H1 (cell line): ENCODE data around the gene KRT12. TPM values are rescaled to one million over a fixed set of nuclear protein-coding genes. Genes with fewer than 3 reads are reported as not detected.

Source experiments
- CTCF ChIA-PET: fragments of 300-600 bp; sonication (Branson Sonifier 250); formaldehyde crosslinking; loops from one replicate; lab custom pipeline; 2021; ENCODE audit not compliant: partially characterized antibody; lab: Charles Lee
- POLR2A ChIA-PET: fragments of 300-600 bp; sonication (Branson Sonifier 250); formaldehyde crosslinking; loops from one replicate; lab custom pipeline; 2021; ENCODE audit warnings: inconsistent platforms; ENCODE audit not compliant: partially characterized antibody; lab: Charles Lee
- DNase-seq, 2 experiments: peaks; one replicate each; pipeline versions ENCODE4 v3.0.0 to v3.0.0-alpha.2; 2010 to 2022; ENCODE audit warnings: low spot score in 2 of 2, low read depth in 1 of 2, mixed read lengths in 1 of 2
- FAIRE-seq: peaks from 2 replicates; lab custom pipeline; 2011; peaks lifted over from hg19 to GRCh38; lab: Jason Lieb, UNC
- H2AFZ ChIP-seq: 2 replicates; pipeline ENCODE4 v1.8.1; 2012; ENCODE audit warnings: low read length, inconsistent platforms
- H2AK5ac ChIP-seq: 2 replicates; pipeline ENCODE4 v1.6.1; 2013; ENCODE audit warnings: low read depth, low read length
- H2BK120ac ChIP-seq: replicated peaks from 2 replicates; pipeline ENCODE3; 2013; ENCODE audit warnings: low read depth, low read length, inconsistent platforms
- H2BK12ac ChIP-seq: 2 replicates; pipeline ENCODE4 v1.6.1; 2013; ENCODE audit warnings: low read depth, low read length
- H2BK15ac ChIP-seq: 2 replicates; pipeline ENCODE4 v1.6.1; 2013; ENCODE audit warnings: low read length
- H2BK20ac ChIP-seq: 2 replicates; pipeline ENCODE4 v1.6.1; 2013; ENCODE audit warnings: low read length
- H2BK5ac ChIP-seq: 2 replicates; pipeline ENCODE4 v1.6.1; 2013; ENCODE audit warnings: low read depth, low read length
- H3K14ac ChIP-seq: 2 replicates; pipeline ENCODE4 v1.6.1; 2013; ENCODE audit warnings: inconsistent platforms; ENCODE audit not compliant: insufficient read length
- H3K18ac ChIP-seq: 2 replicates; pipeline ENCODE4 v1.6.1; 2013; ENCODE audit warnings: low read length; ENCODE audit errors: extremely low read depth
- H3K23ac ChIP-seq: 2 replicates; pipeline ENCODE4 v1.6.1; 2013; ENCODE audit warnings: inconsistent platforms; ENCODE audit not compliant: insufficient read length
- H3K23me2 ChIP-seq: 2 replicates; pipeline ENCODE4 v1.6.1; 2013; ENCODE audit warnings: low read depth, low read length
- H3K27ac ChIP-seq: 2 replicates; pipeline ENCODE4 v1.6.1; 2011; ENCODE audit warnings: low read depth, low read length, inconsistent platforms
- H3K27me3 ChIP-seq, 4 experiments: replicated peaks in 1 of 4; 1 replicate in 1 of 4; 2 replicates in 3 of 4; pipeline versions ENCODE4 v1.6.1 to v1.8.1; 2011 to 2013; ENCODE audit warnings: low read length in 3 of 4, mild to moderate bottlenecking in 3 of 4, inconsistent platforms in 2 of 4, mixed read lengths in 2 of 4, moderate library complexity in 1 of 4; ENCODE audit not compliant: control insufficient read depth in 3 of 4, insufficient read depth in 3 of 4; ENCODE audit errors: extremely low read depth in 1 of 4
- H3K36me3 ChIP-seq, 4 experiments: 2 replicates each; pipeline versions ENCODE4 v1.6.1 to v1.8.1; 2011 to 2013; ENCODE audit warnings: mild to moderate bottlenecking in 4 of 4, low read length in 3 of 4, moderate library complexity in 2 of 4, control low read depth in 1 of 4, inconsistent platforms in 1 of 4; ENCODE audit not compliant: insufficient read depth in 4 of 4, control insufficient read depth in 2 of 4
- H3K4ac ChIP-seq: replicated peaks from 2 replicates; pipeline ENCODE3; 2013; ENCODE audit warnings: low read length, low read depth, mixed read lengths, inconsistent platforms; ENCODE audit not compliant: insufficient read length
- H3K4me1 ChIP-seq, 4 experiments: replicated peaks in 1 of 4; 1 replicate in 1 of 4; 2 replicates in 3 of 4; pipeline versions ENCODE4 v1.6.1 to v1.8.1; 2011 to 2013; ENCODE audit warnings: low read length in 3 of 4, inconsistent platforms in 2 of 4, mixed read lengths in 1 of 4; ENCODE audit not compliant: insufficient read depth in 4 of 4, control insufficient read depth in 3 of 4
- H3K4me2 ChIP-seq, 2 experiments: 2 replicates each; pipeline versions ENCODE4 v1.6.1 to v1.8.1; 2011 to 2013; ENCODE audit warnings: low read depth in 2 of 2, low read length in 2 of 2, control low read depth in 1 of 2, inconsistent platforms in 1 of 2, mild to moderate bottlenecking in 1 of 2; ENCODE audit not compliant: insufficient read depth in 1 of 2
- H3K4me3 ChIP-seq, 4 experiments: fragments of 200-600, 300-600 bp in 1 of 4; sonication (generic), shearing (Covaris generic), sonication (Bioruptor Twin) in 1 of 4; 2 replicates each; pipeline versions ENCODE4 v1.5.1 to v1.8.1; 2011 to 2016; ENCODE audit warnings: low read length in 4 of 4, low read depth in 3 of 4, control low read depth in 2 of 4, inconsistent platforms in 2 of 4, mild to moderate bottlenecking in 2 of 4, mixed read lengths in 1 of 4, moderate library complexity in 1 of 4; ENCODE audit not compliant: insufficient read depth in 2 of 4; ENCODE audit errors: extremely low read depth in 1 of 4
- H3K56ac ChIP-seq: replicated peaks from 2 replicates; pipeline ENCODE3; 2013; ENCODE audit warnings: low read depth, mild to moderate bottlenecking, mixed read lengths, low read length, inconsistent platforms; ENCODE audit not compliant: insufficient read length
- H3K79me1 ChIP-seq: 2 replicates; pipeline ENCODE4 v1.6.1; 2013; ENCODE audit warnings: low read depth, low read length, control low read depth
- H3K79me2 ChIP-seq, 2 experiments: 2 replicates each; pipeline versions ENCODE4 v1.6.1 to v1.8.1; 2012 to 2013; ENCODE audit warnings: low read length in 2 of 2, mild to moderate bottlenecking in 2 of 2, inconsistent platforms in 1 of 2; ENCODE audit not compliant: insufficient read depth in 2 of 2, control insufficient read depth in 1 of 2
- H3K9ac ChIP-seq, 4 experiments: replicated peaks in 1 of 4; 1 replicate in 1 of 4; 2 replicates in 3 of 4; pipeline versions ENCODE4 v1.6.1 to v1.8.1; 2011 to 2013; ENCODE audit warnings: low read depth in 3 of 4, low read length in 3 of 4, control low read depth in 2 of 4, mild to moderate bottlenecking in 2 of 4, moderate library complexity in 2 of 4, inconsistent platforms in 1 of 4; ENCODE audit errors: extremely low read depth in 1 of 4
- H3K9me3 ChIP-seq, 2 experiments: 2 replicates each; pipeline versions ENCODE4 v1.6.1 to v1.8.1; 2012 to 2013; ENCODE audit warnings: mild to moderate bottlenecking in 2 of 2, moderate library complexity in 2 of 2, control low read depth in 1 of 2, inconsistent platforms in 1 of 2, low read depth in 1 of 2, low read length in 1 of 2, mixed read lengths in 1 of 2; ENCODE audit not compliant: insufficient read depth in 2 of 2
- H4K20me1 ChIP-seq, 2 experiments: replicated peaks in 1 of 2; 2 replicates each; pipeline versions ENCODE3 to v1.8.1; 2011 to 2013; ENCODE audit warnings: inconsistent platforms in 2 of 2, low read length in 2 of 2, mild to moderate bottlenecking in 1 of 2; ENCODE audit not compliant: insufficient read depth in 2 of 2, control insufficient read depth in 1 of 2
- H4K5ac ChIP-seq: 2 replicates; pipeline ENCODE4 v1.6.1; 2013; ENCODE audit warnings: low read length, low read depth, mixed read lengths, inconsistent platforms; ENCODE audit not compliant: insufficient read length
- H4K8ac ChIP-seq: 2 replicates; pipeline ENCODE4 v1.8.0; 2013; ENCODE audit warnings: mild to moderate bottlenecking, moderate library complexity, low read length, inconsistent platforms; ENCODE audit not compliant: insufficient read depth; ENCODE audit errors: extremely low read depth
- H4K91ac ChIP-seq: replicated peaks from 2 replicates; pipeline ENCODE3; 2013; ENCODE audit warnings: low read length, mixed read lengths, inconsistent platforms; ENCODE audit not compliant: insufficient read length
- CBX5 ChIP-seq: fragments of 300-800, 300-1000 bp; sonication (generic); IDR thresholded peaks from 2 replicates; pipeline ENCODE4 v1.7.1; 2016; ENCODE audit warnings: antibody characterized with exemption, low read length, low read depth
- CREB1 ChIP-seq: IDR thresholded peaks from 2 replicates; pipeline ENCODE4 v1.6.1; 2012; ENCODE audit warnings: inconsistent platforms
- EGR1 ChIP-seq: IDR thresholded peaks from 2 replicates; pipeline ENCODE4 v1.6.1; 2011; ENCODE audit warnings: low read depth, low read length, borderline replicate concordance
- GABPA ChIP-seq: IDR thresholded peaks from 2 replicates; pipeline ENCODE4 v1.6.1; 2011; ENCODE audit warnings: mild to moderate bottlenecking, low read length, moderate library complexity, borderline replicate concordance; ENCODE audit not compliant: insufficient read depth
- JUND ChIP-seq: IDR thresholded peaks from 2 replicates; pipeline ENCODE4 v1.6.1; 2011; ENCODE audit warnings: mild to moderate bottlenecking, improper control_type of control experiment, low read length
- KDM4A ChIP-seq: IDR thresholded peaks from one replicate; pipeline ENCODE4 v1.7.1; 2012; ENCODE audit warnings: low read depth, mild to moderate bottlenecking, moderate library complexity, low read length, inconsistent platforms; ENCODE audit not compliant: severe bottlenecking
- MAFK ChIP-seq: IDR thresholded peaks from 2 replicates; pipeline ENCODE4 v1.6.1; 2012; ENCODE audit warnings: low read depth, mild to moderate bottlenecking, improper control_type of control experiment, low read length
- PHF8 ChIP-seq: fragments of 200-600 bp; sonication (generic); conservative IDR thresholded peaks from 2 replicates; pipeline ENCODE4 v1.7.1; 2012; ENCODE audit warnings: low read depth, mild to moderate bottlenecking, inconsistent platforms, low read length, moderate library complexity
- RAD21 ChIP-seq, 2 experiments: IDR thresholded peaks in 1 of 2; conservative IDR thresholded peaks in 1 of 2; 2 replicates each; pipeline ENCODE4 v1.6.1; 2011; ENCODE audit warnings: low read depth in 2 of 2, low read length in 2 of 2, improper control_type of control experiment in 1 of 2, inconsistent platforms in 1 of 2, mild to moderate bottlenecking in 1 of 2, moderate library complexity in 1 of 2
- RBBP5 ChIP-seq: IDR thresholded peaks from 2 replicates; pipeline ENCODE4 v1.7.1; 2012; ENCODE audit warnings: low read depth, mild to moderate bottlenecking, inconsistent platforms, low read length, moderate library complexity, borderline replicate concordance
- RNF2 ChIP-seq: fragments of 200-900, 300-1000 bp; sonication (generic); IDR thresholded peaks from 2 replicates; pipeline ENCODE4 v1.7.1; 2016; ENCODE audit warnings: borderline replicate concordance, low read depth, mild to moderate bottlenecking, antibody characterized with exemption, low read length; ENCODE audit not compliant: poor library complexity, severe bottlenecking; ENCODE audit errors: missing control alignments
- RXRA ChIP-seq: IDR thresholded peaks from 2 replicates; pipeline ENCODE4 v1.6.1; 2011; ENCODE audit warnings: low read depth, mild to moderate bottlenecking, low read length, moderate library complexity; ENCODE audit not compliant: insufficient read depth
- SP4 ChIP-seq: IDR thresholded peaks from 2 replicates; pipeline ENCODE4 v1.6.1; 2012; ENCODE audit warnings: low read length, inconsistent platforms
- WGBS, 2 experiments: shearing (Covaris generic) in 1 of 2; methylation state at CpG; one replicate each; pipeline versions ENCODE4 v1.1.6 to v1.1.7; 2013 to 2015; ENCODE audit warnings: low lambda C conversion rate in 2 of 2, mixed read lengths in 2 of 2, inconsistent platforms in 1 of 2, low coverage in 1 of 2, missing lambda C conversion rate in 1 of 2; ENCODE audit not compliant: insufficient replicate concordance in 2 of 2, insufficient coverage in 1 of 2, insufficient read length in 1 of 2; ENCODE audit errors: extremely low coverage in 1 of 2, missing lambda C conversion rate in 1 of 2; 5-methylcytosine and 5-hydroxymethylcytosine counted together
- polyA plus RNA-seq, 7 experiments: library from polyadenylated mRNA; depleted of rRNA in 3 of 7; stranded (reverse) in 5 of 7; unstranded in 2 of 7; fragments of >200 nt in 5 of 7; fragments of 200-250 nt in 2 of 7; gene quantifications; 1 replicate in 5 of 7; 2 replicates in 1 of 7; 4 replicates in 1 of 7; pipeline versions ENCODE4 v1.2.1 to v1.2.3, GENCODE V29; 2011 to 2013; ENCODE audit warnings: missing spikeins in 2 of 7, mixed read lengths in 2 of 7
- total RNA-seq: library from RNA; stranded (reverse); fragmentation: NEBNext Ultra II Directional; extraction: Animal tissue kit (Norgen Biotek cat#: 25700); gene quantifications from 2 replicates; pipeline ENCODE4 v1.2.1, GENCODE V29; 2021

The KRT12 gene
- total and polyA plus RNA-seq, 2 of the 8 experiments (the other 6 are each of a cell fraction or from before 2014, with no cell fraction given): not detected

DNA sequence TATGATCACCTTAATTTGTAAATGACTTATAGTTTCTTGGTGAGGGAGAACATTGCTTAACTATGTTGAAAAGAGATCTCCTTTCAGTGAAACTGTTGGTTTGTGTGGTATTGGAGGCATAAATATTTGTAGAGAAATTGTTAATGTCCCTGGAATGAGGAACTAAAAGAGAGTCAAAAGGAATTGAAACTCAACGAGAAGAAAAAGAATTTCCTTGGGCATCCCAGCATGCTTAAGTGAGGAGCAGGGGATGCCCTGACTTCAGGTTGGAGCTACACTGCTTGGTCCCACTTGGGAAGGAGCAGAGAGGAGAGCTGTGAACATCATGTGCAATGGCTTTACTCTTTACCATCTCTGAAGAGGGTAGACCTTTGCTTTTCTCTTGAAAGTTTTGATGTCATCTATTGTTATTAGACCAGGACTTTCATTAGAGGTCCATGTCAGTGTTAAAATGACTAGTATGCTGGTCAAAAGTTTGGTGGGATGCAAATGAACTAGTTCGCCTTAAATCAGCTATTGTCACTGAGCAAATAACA, 48.8 kb upstream of the KRT12 start:
- DNase-seq: no peak
- no peak overlapping the region for H3K27ac ChIP-seq
- no peak overlapping the region for H3K18ac ChIP-seq
- H2AFZ ChIP-seq: no peak overlapping the region
- H3K79me2 ChIP-seq: no peaks in the 10 kb centered on the region
- no peaks in the 10 kb centered on the region for H4K20me1 ChIP-seq
- H4K8ac ChIP-seq: no peak overlapping the region
- H2AK5ac ChIP-seq: no peak overlapping the region
- CTCF ChIA-PET: interaction anchor here (0.9 to 5.6 kb wide), 4 partner anchors 63 to 580 kb away, joined by 3 to 28 read pairs (median 4); no protein-coding TSS in a partner anchor
- no peak overlapping the region for H3K4me2 ChIP-seq
- H3K4me3 ChIP-seq: no peak overlapping the region
- no peak overlapping the region for H4K91ac ChIP-seq
- no peak overlapping the region for H3K23ac ChIP-seq
- no peak overlapping the region for H3K4ac ChIP-seq
- H2BK120ac ChIP-seq: no peak overlapping the region
- 86% methylated on average over 2 of the region's 2 CpGs; no CpG with 5 or more reads in 1 of the 2 experiments for WGBS, 2 experiments
- H3K23me2 ChIP-seq: no peaks in the 10 kb centered on the region
- H2BK15ac ChIP-seq: no peak overlapping the region
- no peaks in the 10 kb centered on the region for H3K36me3 ChIP-seq
- H2BK20ac ChIP-seq: no peak overlapping the region
- H3K27me3 ChIP-seq: no peaks in the 10 kb centered on the region
- no peaks in the 10 kb centered on the region for H3K79me1 ChIP-seq
- no peak overlapping the region; the same call in 1 of the 2 replicates for H2BK12ac ChIP-seq
- no peak overlapping the region for H2BK5ac ChIP-seq
- no peaks in the 10 kb centered on the region for H3K4me1 ChIP-seq
- FAIRE-seq: no peak
- H4K5ac ChIP-seq: no peak overlapping the region
- H3K14ac ChIP-seq: no peak overlapping the region
- H3K9ac ChIP-seq: no peak overlapping the region
- POLR2A ChIA-PET: no interaction called here
- no peaks in the 10 kb centered on the region for H3K9me3 ChIP-seq
- no peak overlapping the region for H3K56ac ChIP-seq
- TF ChIP-seq MAFK: no peak
- TF ChIP-seq CREB1: no peak
- TF ChIP-seq RXRA: no peak
- TF ChIP-seq RNF2: no peak
- no peak for TF ChIP-seq GABPA
- no peak for TF ChIP-seq SP4
- TF ChIP-seq KDM4A: no peak
- no peak for TF ChIP-seq RBBP5
- TF ChIP-seq EGR1: no peak
- no peak for TF ChIP-seq CBX5
- TF ChIP-seq JUND: no peak
- TF ChIP-seq RAD21 (IDR thresholded peaks at IDR 0.05 in 1 of 2, conservative IDR thresholded peaks at IDR 0.05 in 1 of 2; ENCODE audit: low read depth in 2 of 2, low read length in 2 of 2): no peak
- TF ChIP-seq PHF8: no peak
